Renal cortex interstitium (tissue), 11 donors: Measurements from ENCODE around the gene ANKH. TPM values are rescaled to one million over a fixed set of nuclear protein-coding genes. Genes with fewer than 3 reads are reported as not detected.

Experiments
- DNase-seq, 11 donors: peaks; one replicate each; pipeline ENCODE4 v3.0.0-alpha.2; 2013; ENCODE audit warnings: low read depth in 9 of 11, low spot score in 4 of 11; ENCODE audit errors: extremely low read depth in 1 of 11
- polyA plus RNA-seq, 3 donors: library from polyadenylated mRNA; unstranded; fragments of 120-200 nt; gene quantifications; one replicate each; pipeline ENCODE4 v1.2.1, GENCODE V29; 2013; ENCODE audit not compliant: insufficient read length in 3 of 3

ANKH gene
- polyA plus RNA-seq, 3 donors: 9.6 to 16.1 (median 11.2) TPM

- no peak for DNase-seq
Measured at GRCh38 chr5:14667290-14667689, 204.3 kb downstream of the ANKH start.

GRCh38 chr5:14666357-14666756 is 205.2 kb downstream of the ANKH start:
- no peak for DNase-seq

- DNase-seq: peak in 2 of 11 donors; percentile 22 to 32
Measured at GRCh38 chr5:14665949-14666348, 205.6 kb downstream of the ANKH start.

- peak in 5 of 11 donors; percentile 12 to 39 (median 28) for DNase-seq
Measured at GRCh38 chr5:14665101-14665822, 206.3 kb downstream of the ANKH start.

- peak; percentile 80 to 91 (median 87) for DNase-seq
Measured at GRCh38 chr5:14664270-14665100, 207.1 kb downstream of the ANKH start, which contains the start of gene OTULIN. Gene OTULIN (plus strand): TSS chr5:14664718. CDS start chr5:14664826, 108 bp downstream.

- DNase-seq: no peak
Measured at GRCh38 chr5:14663734-14664269, 207.8 kb downstream of the ANKH start.

- DNase-seq: no peak
Measured at GRCh38 chr5:14662721-14663260, 208.8 kb downstream of the ANKH start.

GRCh38 chr5:14660833-14661232 is 210.7 kb downstream of the ANKH start:
- no peak for DNase-seq

- no peak for DNase-seq
Measured at GRCh38 chr5:14659821-14660607, 211.6 kb downstream of the ANKH start.

GRCh38 chr5:14656898-14657297 is 214.7 kb downstream of the ANKH start:
- no peak for DNase-seq

GRCh38 chr5:14655146-14655741 is 216.3 kb downstream of the ANKH start:
- no peak for DNase-seq

Other genes starting within 250 kb of the ANKH start
- gene OTULIN, start 207.1 kb downstream of the ANKH start, polyA plus RNA-seq: 10 to 100 TPM; 18.2 to 20.5 (median 19.4) TPM